Measurements from ENCODE around the gene TCP11.

The TCP11 gene

DNA sequence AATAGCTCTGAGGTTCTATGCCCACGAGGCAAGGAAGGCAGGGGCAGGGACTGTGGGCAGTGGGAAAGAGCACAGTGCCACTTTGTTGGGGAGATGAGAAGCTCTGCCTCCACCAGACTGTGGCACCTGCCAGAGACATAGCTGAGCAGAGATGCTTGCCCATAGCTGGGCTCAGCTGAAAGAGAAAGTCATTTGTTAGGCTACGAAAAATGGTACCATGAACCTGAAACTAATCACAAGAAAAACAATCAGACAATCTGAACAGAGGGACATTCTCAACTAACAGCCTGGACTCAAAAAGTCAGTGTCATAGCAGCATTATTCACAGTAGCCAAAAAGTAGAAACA lies 32.9 kb upstream of the TCP11 start:
- no peak overlapping the region for H3K4me3 ChIP-seq (ENCODE audit: low read depth, low read length)
- no peak for DNase-seq (ENCODE audit: low read depth)

DNA sequence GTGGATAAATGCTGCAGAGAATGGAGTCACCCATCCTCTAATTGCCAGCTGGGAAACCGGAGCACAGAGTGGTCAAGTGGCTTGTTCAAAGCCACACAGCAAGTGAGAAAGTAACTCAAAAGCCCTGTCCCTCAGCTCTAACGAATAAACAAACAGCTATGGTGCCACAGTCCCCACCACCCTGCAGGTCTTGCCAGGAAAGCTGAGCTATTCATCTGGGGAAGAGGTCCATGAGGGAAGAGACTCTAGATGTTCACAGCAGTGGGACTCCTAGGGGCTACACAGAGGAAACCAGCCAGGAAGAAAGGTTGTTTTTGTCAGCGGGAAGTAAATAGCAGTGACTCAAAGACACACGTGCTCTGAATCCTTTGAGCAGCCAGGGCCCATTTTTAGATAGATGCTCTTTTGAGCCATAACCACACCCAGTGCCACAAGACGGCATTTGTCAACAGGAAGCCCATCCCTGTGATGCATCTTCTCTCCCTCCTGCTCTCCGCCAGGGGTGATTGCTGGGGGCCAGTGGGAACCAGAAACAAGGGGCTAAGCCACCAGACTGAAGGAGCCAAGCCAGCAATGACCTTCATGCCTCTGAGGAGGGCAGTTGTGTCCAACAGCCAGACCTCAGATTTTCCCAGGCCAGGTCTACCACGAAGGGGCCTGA lies 32.4 kb upstream of the TCP11 start:
- H3K4me3 ChIP-seq (ENCODE audit: low read depth, low read length), result no peak overlapping the region
- DNase-seq (ENCODE audit: low read depth), result no peak

DNA sequence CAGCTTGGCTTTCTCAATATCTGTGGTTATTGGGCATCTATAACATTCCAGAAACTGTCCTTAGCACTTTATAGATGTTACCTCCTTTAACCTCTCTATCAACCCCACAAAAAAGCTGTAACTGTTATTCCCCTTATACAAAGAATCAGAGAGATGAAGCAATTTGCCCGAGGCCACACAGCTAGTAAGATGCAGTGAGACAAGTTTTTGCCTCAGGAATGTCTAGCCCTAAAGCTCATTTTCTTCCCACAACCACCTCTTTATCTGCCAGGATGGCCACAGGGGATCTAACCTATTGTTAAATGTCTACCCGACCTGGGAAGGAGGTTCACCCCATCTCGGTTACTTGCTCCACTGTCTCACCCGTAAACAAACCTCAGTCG lies 31.9 kb upstream of the TCP11 start:
- no peak overlapping the region for H3K4me3 ChIP-seq (ENCODE audit: low read depth, low read length)
- no peak for DNase-seq (ENCODE audit: low read depth)

DNA sequence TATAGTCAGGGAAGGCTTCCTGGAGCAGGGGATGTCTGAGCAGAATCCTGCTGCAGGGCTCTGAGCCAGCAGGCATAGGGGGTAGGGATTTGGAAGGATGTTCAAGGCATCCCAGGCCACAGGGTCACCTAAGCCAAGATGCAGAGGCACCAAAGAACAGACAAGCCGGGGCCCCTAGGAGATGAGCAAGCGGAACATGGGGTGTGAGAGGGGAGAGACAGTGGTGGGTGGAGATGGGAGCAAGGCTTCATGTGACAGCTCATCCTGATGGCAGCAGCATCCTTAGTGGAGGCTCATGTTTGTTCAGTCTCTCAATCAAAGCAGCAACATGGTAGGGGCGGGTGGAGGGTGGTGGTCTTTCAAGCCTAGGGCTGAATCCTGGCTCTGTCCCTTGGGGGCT lies 29.8 kb upstream of the TCP11 start:
- H3K4me3 ChIP-seq (ENCODE audit: low read depth, low read length), result no peak overlapping the region
- no peak for DNase-seq (ENCODE audit: low read depth)

DNA sequence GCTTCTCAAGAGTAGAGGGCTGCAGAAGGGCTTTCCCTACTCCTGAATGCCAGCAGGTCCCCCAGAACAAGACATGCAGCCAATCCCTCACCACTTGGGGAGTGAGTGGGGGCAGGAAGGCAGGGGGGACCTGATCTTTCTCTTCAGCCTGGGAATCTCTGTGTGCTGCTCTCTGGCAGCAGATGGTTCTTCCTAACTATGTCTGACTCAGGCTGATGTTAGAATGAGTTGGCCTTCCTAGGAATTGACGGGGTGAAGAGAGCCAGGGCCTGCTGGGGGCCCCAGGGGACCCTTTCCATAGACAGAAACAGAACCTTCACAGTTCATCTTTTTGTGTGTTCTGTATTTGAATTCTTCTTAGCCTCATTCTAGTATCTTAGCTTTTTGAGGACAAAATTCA lies 29.0 kb upstream of the TCP11 start:
- no peak overlapping the region for H3K4me3 ChIP-seq (ENCODE audit: low read depth, low read length)
- peak; percentile 67 for DNase-seq (ENCODE audit: low read depth)

DNA sequence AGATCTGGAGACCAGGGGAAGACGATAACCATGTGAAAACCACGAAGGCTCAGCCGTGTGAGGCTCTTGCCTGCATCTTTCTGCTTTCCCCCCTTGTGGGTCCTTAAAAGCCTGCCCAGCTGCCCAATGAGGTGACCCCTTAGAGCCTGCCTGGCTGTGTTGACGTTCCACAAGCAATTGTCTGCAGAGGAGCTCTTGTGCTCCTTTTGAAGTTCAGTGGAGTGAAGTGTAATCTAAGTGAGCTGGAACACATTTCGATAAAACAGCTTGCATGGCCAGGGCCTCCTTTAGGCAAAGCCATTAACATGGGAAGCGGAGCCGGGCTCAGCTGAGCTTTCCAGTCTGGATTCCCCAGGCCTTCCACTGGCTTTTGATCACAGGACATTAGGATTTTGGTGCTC lies 27.3 kb upstream of the TCP11 start:
- H3K4me3 ChIP-seq (ENCODE audit: low read depth, low read length), result no peak overlapping the region
- DNase-seq (ENCODE audit: low read depth), result no peak

DNA sequence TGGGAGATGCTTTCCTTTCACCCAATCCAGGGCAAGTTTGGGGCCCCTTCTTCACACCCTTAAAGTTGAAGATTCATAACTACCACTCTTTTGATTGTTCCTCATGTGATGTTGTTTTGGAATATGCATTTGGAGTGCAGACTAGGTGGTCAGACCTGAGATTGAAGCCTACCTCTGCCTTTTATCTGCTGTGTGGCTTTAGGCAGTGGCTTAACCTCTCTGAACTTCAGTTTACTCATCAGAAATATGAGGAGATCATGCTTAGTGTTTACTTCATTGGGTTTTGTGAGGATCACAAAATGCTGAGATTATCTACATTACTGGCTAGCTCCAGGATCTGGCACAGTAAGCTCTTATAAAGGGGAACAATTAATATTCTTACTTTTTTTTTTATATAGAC lies 26.4 kb upstream of the TCP11 start:
- no peak overlapping the region for H3K4me3 ChIP-seq (ENCODE audit: low read depth, low read length)
- no peak for DNase-seq (ENCODE audit: low read depth)

DNA sequence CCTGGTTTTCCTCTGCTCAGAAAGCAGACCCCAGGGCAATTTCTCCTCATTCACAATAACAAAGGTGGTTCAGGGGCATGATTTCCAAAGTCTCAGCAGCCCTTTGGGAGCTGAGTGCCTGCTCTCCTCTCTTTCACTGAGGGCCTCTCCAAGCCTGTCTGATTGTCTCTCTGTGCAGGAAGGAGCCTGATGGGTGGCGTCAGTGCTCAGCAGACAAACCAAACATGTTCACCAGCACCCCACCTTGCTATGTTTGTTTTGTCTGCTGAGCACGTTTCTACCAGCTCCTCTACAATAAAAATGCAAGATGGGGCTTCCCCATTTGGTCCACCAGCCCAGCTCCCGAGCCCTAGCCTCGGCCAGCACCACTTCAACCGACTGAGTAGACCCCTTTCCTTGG lies 25.4 kb upstream of the TCP11 start:
- no peak for DNase-seq (ENCODE audit: low read depth)
- no peak overlapping the region for H3K4me3 ChIP-seq (ENCODE audit: low read depth, low read length)

DNA sequence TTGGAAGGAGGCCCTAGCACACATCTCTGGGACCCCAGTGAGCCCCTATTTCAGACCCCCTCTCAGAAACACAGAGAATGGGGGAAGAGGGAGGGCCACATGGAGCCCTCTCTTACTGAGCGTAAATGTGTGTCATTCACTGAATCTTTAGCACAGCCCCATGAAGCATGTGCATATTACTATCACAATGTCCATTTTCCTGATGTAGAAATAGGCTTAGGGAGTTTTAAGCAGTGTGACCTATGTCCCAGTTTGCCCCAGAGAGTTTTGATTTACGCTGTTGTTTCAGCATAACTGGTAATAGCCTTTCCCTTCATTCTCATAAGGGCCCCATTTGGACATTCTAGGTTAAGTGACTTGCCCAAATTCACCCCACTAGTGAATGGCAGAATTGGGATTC lies 25.0 kb upstream of the TCP11 start:
- H3K4me3 ChIP-seq (ENCODE audit: low read depth, low read length), result no peak overlapping the region

DNA sequence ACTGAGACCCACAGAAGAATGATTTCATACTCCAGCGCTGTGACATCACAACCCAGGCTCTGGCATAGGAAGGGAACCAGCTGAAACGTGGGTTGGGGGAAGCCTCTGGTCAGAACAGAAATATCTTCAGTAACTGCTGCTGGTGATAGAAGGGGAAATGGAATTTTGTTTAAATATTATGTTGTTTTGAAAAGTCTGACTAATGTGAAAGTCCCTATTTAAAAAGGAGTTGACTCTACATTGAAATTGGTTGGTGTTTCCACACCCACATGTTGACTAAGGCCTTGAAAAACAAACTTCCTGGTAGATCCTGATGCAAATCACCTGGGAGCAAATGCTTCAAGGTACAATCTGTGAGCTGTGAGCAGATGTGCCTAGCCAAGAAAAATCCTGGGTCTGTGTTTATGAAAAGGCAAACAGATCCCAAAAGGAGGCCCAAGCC lies 24.5 kb upstream of the TCP11 start:
- DNase-seq (ENCODE audit: low read depth), result no peak

More for the DNA sequence above, 25.0 kb upstream of the TCP11 start:
- DNase-seq (ENCODE audit: low read depth), result no peak

DNA sequence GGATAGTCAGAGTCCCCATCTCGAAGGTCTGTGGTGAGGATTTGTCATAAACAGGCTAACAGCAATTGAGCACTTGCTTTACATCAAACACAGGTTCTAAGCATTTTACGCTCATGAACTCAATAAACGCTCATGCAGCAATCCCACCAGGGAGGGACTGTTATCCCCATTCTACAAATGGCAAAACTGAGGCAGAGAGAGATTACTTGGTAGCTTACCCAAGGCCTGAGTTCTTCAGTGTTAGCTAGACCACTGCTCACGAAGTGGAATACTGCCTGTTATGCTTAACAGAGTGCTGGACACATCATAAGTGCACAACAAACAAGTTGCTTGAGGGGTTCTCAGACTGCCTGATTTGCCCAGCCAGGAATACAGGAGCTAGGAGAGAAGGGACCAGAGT lies 23.7 kb upstream of the TCP11 start:
- DNase-seq (ENCODE audit: low read depth), result no peak
- H3K4me3 ChIP-seq (ENCODE audit: low read depth, low read length), result no peak overlapping the region

More for the DNA sequence above, 24.5 kb upstream of the TCP11 start:
- H3K4me3 ChIP-seq (ENCODE audit: low read depth, low read length), result no peak overlapping the region

DNA sequence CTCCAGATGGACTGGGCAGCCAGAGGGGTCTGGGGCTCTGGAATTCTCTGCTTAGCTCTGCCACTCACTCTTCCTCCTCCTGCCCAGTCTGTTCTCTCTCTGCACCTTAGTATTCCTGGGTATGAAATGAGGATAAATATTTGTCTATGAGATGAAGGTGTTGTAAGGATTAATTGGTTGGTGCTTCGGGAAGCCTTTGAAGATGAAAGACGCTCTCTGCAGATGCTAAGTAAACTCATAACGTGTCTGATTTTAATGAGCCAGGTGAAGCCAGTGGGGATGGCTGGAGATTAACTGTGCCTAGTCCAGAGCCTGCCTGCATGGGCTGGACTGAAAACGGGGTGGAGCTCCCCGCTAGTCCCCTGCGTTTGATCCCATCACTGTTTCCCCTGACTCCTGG lies 23.1 kb upstream of the TCP11 start:
- no peak overlapping the region for H3K4me3 ChIP-seq (ENCODE audit: low read depth, low read length)
- DNase-seq (ENCODE audit: low read depth), result no peak

DNA sequence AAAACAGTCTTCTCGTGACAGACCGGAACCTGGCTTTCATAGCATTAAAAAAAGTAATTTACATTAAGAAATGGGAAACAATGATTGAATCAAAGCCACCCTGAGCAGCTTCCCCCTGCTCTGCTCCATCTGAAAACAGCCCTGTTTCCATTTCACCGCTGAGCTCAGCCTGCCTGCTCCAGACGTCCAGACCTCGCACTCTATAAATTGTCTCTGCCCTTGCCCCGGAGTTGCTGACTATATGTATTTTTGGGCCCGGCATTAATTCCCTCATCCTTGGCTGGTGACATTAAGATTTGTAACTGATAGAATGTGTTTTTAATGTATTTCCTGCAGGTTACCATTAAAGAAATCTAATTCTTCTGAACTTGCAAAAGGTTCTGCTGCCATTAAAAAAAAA lies 22.7 kb upstream of the TCP11 start:
- H3K4me3 ChIP-seq (ENCODE audit: low read depth, low read length), result no peak overlapping the region
- no peak for DNase-seq (ENCODE audit: low read depth)

DNA sequence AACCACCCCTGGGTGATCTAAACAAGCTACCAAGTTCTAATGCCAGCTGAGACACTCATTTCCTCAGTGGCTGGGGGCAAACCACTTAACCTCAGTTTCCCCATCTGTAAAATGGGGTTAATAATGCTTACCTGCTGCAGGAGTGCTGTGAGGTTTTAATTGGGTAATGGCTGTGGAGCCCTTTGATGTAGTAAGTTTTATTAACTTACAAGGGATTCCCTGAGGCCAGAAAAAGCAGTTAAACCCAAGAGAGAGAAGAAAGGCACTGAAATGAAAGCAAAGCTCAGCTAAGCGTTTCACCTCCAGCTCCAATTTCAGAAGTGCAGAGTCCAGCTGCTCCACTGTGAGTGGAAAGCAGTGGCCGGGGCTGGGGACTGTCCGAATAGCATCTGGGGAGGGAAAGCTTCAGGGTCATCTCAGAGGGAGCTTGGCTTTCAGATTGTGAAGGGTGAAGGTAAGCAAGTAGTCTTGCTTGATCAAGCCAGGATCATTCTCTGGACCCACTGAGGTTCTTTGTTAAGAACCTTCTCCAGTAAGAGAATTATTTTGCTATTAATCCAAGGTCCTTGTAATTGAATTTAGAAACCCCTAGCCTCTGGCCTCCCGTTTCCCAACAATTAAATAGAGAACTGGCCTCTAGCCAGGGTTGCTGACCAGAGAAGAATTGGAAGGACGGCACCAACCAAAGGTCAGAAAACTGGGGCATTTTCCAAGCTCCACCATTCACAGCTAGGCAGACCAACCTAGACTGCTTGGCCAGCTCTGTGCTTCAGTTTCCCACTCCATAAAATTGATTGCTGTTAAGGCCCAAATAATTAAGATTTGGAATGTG lies 20.9 kb upstream of the TCP11 start:
- DNase-seq (ENCODE audit: low read depth), result no peak
- H3K4me3 ChIP-seq (ENCODE audit: low read depth, low read length), result no peak overlapping the region

DNA sequence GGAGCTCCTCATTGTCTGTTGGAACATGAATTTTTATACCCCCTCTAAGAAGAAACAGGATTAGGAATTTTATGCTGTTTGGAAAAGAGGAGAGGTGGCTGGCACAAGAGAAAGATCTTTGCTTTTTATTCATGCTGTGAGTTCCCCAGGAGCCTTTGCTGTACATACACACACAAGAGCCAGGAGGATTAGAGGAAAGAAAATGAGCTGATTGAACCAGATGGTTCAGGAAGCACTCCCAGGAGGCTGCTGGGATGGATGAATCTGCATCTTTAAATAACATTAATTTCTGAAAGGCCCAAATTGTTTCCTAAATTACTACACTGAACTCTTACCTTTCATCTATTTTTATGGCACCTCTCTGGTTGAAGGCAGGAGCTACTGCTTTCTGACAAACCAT lies 20.1 kb upstream of the TCP11 start:
- DNase-seq (ENCODE audit: low read depth), result no peak
- H3K4me3 ChIP-seq (ENCODE audit: low read depth, low read length), result no peak overlapping the region

DNA sequence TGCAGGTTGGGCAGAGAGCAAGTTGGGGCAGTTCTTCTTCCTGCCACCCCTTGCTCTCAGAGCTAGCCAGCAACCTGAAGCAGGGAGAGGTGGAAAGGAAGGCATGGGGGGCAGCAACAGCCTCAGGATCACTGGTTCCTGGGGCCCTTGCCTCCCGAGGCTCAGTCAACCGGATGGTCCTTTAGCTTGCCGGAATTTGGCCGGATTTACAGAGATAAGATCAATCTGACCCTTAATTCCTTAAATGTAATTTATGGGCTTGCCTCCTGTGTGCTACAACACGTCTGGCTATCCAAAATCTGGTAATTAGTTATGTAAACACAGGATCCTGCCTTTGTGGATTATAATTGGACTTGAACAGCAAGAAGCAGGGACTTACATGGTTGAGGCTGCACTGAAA lies 19.5 kb upstream of the TCP11 start:
- DNase-seq (ENCODE audit: low read depth), result no peak
- no peak overlapping the region for H3K4me3 ChIP-seq (ENCODE audit: low read depth, low read length)

DNA sequence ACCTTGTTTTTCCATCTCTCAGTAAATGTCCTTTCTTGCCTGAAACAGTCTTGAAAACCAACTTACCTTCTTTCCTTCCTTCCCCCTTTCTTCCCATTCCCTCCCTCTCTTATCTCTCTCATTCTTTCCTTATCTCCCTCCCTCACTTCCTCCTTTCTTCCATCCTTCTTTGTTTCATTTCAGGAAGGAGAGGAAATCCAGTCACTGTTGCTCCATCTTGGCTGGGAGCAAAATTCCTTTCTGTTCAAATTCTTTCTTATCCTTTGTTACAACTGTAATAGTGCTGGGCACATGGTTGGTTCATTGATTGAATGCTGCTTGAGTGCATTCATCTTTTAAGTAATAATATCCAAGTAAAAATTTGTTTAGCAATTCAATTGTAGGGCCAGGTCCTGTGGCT lies 17.4 kb upstream of the TCP11 start:
- no peak overlapping the region for H3K4me3 ChIP-seq (ENCODE audit: low read depth, low read length)
- DNase-seq (ENCODE audit: low read depth), result no peak

DNA sequence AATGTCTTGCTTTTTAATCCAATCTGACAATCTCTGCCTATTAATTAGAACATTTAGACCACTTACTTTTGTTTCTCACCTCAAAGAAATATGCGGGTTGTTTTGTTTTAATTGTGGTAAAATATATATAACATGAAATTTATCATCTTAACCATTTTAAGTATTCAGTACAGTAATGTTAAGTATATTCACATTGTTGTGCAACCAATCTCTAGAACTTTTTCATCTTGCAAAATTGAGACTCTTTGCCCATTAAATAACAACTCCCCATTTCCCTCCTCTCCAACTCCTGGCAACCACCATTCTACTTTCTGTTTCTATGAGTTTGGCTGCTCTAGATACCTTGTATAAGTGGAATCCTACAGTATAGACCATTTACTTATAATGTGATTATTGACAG lies 13.8 kb upstream of the TCP11 start:
- H3K4me3 ChIP-seq (ENCODE audit: low read depth, low read length), result no peak overlapping the region
- DNase-seq (ENCODE audit: low read depth), result no peak

DNA sequence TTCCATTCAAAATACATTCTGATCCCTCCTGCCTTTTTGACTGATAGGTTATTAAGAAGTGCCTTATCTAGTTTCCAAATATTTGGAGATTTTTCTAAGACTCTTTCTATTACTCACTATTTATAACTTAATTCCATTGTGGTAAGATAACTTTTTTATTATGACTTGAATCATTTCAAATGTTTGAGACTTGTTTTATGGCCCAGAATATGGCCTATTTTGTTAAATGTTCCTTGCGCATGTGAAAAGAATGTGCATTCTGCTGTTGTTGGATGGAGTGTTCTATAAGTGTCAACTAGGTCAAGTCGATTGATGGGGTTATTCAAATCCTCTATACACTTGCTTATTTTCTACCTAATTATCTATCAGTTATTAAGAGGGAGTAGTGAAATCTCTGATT lies 13.1 kb upstream of the TCP11 start:
- H3K4me3 ChIP-seq (ENCODE audit: low read depth, low read length), result no peak overlapping the region
- no peak for DNase-seq (ENCODE audit: low read depth)

DNA sequence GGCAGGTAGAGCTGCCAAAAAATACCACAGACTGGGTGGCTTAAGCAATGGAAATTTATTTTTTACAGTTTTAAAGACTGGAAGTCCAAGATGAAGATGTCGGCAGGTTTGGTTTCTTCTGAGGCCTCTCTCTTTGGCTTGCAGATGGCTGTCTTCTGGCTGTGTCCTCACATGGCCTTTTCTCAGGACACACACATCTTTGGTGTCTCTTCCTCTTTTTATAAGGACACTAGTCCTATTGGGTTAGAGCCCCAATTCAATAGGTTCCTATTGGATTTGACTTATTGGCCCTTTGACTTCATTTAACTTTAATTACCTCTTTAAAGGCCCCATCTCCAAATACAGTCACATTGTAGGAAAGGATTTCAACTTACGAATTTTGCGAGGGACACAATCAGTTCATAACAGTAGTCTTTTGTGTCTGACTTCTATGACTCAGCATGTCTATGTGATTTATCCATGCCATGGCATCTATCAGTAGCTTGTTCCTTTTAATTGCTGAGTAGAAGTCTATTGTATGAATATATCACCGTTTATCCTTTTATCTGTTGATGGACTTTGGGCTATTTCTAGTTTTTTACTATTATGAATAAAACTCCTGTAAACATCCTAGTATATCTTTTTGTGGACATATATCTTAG lies 11.0 kb upstream of the TCP11 start:
- H3K4me3 ChIP-seq (ENCODE audit: low read depth, low read length), result no peak overlapping the region
- no peak for DNase-seq (ENCODE audit: low read depth)

DNA sequence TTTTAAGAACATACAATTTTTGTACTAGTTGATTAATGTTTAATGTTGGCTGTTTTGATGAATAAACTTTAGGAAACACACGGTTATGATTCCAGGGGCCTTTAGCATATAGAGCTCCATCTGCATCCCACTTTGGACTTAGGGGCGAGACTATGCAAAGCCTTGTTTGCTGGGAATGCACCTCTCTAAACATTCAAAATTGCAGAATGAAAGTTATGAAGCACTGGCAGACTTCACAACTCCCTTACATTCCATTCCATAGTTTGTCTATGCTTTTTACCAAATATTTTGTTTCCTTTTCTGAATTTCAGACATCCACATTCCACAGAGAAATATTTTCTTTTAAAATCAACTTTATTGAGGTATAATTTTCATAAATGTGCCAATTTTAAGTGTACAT lies 10.3 kb upstream of the TCP11 start:
- H3K4me3 ChIP-seq (ENCODE audit: low read depth, low read length), result no peak overlapping the region
- DNase-seq (ENCODE audit: low read depth), result no peak

Measured in skeletal muscle cell (primary cell).